ENCODE data around the gene TMCO5A.

TMCO5A gene

DNA sequence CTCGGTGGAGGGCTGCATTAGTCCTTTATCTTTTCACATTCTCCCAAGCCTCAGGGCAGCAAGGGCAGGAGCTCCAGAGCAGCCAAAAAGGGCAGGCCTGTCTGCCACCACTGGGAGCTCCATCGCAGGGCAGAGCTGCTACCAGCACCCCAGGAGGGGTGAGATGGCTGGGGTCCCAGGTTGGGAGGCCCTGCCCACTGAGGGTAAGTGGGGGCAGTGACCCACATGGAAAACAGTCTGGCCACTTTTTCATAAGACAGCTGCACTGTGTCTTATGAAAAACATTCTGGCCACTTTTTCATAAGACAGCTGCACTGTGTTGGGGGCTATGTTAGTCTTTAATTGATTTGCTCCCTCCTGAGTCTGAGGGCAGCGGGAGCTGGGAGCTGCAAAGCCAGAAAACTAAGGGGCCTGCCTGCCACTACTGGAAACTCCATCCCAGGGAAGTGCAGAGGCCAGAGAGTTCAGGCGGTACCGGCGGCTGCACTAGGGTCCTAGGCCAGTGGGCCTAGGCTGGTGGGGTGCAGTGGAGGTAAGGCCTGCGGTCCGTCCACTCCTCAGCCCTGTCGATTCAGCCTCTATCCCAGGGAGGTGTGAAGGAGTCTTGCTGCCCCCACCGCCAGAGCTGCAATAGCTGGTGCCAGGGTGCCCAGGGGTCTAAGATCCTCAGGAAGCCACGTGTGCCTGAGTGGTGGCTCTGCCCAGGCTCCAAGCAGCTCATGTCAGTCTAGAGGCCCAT, 45.4 kb downstream of the TMCO5A start:
- H3K9ac ChIP-seq (ENCODE audit: low read depth, low read length) = no peak overlapping the region
- no peaks in the 10 kb centered on the region for H3K36me3 ChIP-seq (ENCODE audit: insufficient read depth, low read depth, low read length)
- no peak overlapping the region for H3K27ac ChIP-seq (ENCODE audit: low read length)
- no peaks in the 10 kb centered on the region for H3K27me3 ChIP-seq (ENCODE audit: insufficient read depth, low read length)
- no peaks in the 10 kb centered on the region for H3K4me1 ChIP-seq (ENCODE audit: insufficient read depth, low read length)
- H3K9me3 ChIP-seq (ENCODE audit: insufficient read depth, low read depth, low read length) = no peaks in the 10 kb centered on the region
- no peak overlapping the region for H3K4me3 ChIP-seq (ENCODE audit: low read length)

DNA sequence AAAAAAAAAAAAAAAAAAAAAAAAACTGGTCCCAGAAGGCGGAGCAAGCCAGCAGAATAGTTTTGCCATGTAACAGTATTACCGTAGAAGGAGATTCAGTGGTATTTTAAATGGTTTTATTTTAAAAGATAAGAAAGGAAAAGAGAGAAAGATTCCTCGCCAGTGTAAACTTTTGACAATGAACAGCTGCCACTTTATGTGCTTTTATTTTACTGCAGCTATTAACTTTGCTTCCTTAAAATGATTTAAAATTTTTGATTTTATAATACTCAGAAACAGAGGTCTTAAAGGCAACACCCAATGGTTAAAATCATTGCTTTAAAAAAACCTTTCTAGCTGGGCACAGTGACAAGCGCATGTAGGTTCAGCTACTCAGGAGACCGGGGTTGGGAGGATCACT, 46.8 kb downstream of the TMCO5A start:
- Histone ChIP-seq H3K27ac (ENCODE audit: low read length) (no peak overlapping the region), H3K9ac (ENCODE audit: low read depth, low read length) (no peak overlapping the region), H3K4me1 (ENCODE audit: insufficient read depth, low read length) (no peaks in the 10 kb centered on the region; the same call in 1 of the 2 replicates), H3K4me3 (ENCODE audit: low read length) (no peak overlapping the region), H3K9me3 (ENCODE audit: insufficient read depth, low read depth, low read length) (no peaks in the 10 kb centered on the region), H3K27me3 (ENCODE audit: insufficient read depth, low read length) (no peaks in the 10 kb centered on the region), H3K36me3 (ENCODE audit: insufficient read depth, low read depth, low read length) (no peaks in the 10 kb centered on the region)

DNA sequence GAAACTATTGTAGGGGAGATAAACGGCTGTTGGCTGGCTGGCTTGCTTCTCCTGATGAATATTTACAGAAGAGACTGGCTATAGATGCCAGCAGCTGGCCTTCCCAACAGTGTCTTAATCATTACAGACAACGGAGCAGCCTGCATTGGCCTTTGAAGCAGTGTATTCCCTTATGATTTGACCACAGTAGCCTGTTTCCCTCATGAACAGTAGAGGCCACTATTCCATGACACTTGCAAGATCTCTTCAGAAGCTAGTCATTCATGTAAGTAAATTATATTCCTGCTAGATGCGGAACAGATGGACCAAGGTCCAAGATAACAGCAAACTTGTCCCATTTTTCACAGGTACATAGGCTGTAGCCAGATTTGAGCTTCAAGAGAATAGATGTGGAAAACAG, 47.3 kb downstream of the TMCO5A start:
- Histone ChIP-seq H3K36me3 (ENCODE audit: insufficient read depth, low read depth, low read length) (no peaks in the 10 kb centered on the region), H3K4me1 (ENCODE audit: insufficient read depth, low read length) (no peaks in the 10 kb centered on the region; the same call in 1 of the 2 replicates), H3K27me3 (ENCODE audit: insufficient read depth, low read length) (no peaks in the 10 kb centered on the region), H3K27ac (ENCODE audit: low read length) (no peak overlapping the region), H3K9ac (ENCODE audit: low read depth, low read length) (no peak overlapping the region), H3K9me3 (ENCODE audit: insufficient read depth, low read depth, low read length) (no peaks in the 10 kb centered on the region), H3K4me3 (ENCODE audit: low read length) (no peak overlapping the region)

DNA sequence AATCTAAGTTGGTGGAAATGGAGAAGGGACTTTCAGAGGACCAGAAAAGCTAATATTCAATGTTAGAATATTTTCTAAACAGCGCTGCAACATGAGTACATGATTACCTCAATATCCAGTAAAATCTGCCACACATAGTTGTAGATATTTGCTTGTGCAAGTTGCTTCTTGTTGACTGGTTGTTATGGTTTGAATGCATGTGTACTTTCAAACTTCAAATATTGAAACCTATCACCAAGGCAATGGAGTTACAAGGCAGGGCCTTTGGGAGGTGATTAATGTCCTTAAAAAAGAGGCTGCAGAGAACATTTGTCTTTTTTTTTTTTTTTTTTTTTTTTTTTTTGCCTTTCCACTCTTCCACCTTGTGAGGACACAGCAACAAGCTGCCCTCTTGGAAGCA, 49.9 kb downstream of the TMCO5A start:
- Histone ChIP-seq H3K4me3 (ENCODE audit: low read length) (no peak overlapping the region), H3K27me3 (ENCODE audit: insufficient read depth, low read length) (no peaks in the 10 kb centered on the region), H3K4me1 (ENCODE audit: insufficient read depth, low read length) (no peaks in the 10 kb centered on the region; the same call in 1 of the 2 replicates), H3K27ac (ENCODE audit: low read length) (no peak overlapping the region), H3K9ac (ENCODE audit: low read depth, low read length) (no peak overlapping the region), H3K9me3 (ENCODE audit: insufficient read depth, low read depth, low read length) (peaks cover 10% of the 10 kb centered on the region), H3K36me3 (ENCODE audit: insufficient read depth, low read depth, low read length) (no peaks in the 10 kb centered on the region)

DNA sequence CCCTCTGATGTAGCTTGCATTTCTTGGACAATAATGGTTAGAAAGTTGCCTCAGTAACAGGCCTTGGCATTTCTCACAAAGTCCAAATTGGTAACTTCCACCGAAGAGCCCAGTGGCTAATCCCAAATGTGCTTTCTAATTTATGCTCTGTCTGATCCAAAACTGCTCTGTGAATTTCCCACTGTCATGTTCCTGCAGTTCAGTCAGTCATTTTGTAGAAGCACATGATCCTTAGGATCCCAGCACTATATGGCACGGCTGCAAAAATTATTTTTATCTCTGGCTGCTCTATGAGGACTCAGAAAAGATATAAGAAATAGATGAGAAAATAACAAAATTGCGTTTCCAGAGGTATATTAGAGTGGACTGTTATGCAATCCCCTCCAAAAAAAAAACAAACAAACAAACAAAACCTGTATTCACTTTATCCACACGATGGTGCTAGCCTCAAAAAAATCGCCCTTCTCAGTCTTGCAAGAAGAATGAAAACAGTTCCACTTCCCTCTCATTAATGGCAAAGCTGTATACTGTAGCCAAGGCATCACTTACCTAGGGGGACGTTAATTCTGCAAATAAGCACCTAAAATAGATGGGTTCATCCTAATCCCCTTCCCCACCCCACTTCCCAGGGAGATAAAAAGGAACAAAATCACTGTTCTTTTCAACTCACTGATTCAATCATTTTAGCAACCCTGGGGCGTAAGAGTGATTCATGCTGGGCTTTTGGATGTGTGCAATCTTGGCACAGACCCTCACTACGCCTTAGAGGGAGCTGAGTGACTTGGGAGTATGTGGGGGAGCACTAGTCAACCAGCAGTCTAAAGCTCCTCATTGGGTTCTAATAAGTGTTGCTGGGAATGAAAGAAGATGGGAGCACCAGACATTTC, 61.3 kb downstream of the TMCO5A start:
- Histone ChIP-seq H3K27ac (ENCODE audit: low read length) (no peak overlapping the region), H3K4me3 (ENCODE audit: low read length) (no peak overlapping the region), H3K27me3 (ENCODE audit: insufficient read depth, low read length) (no peaks in the 10 kb centered on the region), H3K36me3 (ENCODE audit: insufficient read depth, low read depth, low read length) (no peaks in the 10 kb centered on the region), H3K9me3 (ENCODE audit: insufficient read depth, low read depth, low read length) (no peaks in the 10 kb centered on the region), H3K9ac (ENCODE audit: low read depth, low read length) (no peak overlapping the region), H3K4me1 (ENCODE audit: insufficient read depth, low read length) (no peaks in the 10 kb centered on the region)

Measured in iPS-20b (cell line).